ENCODE measurements around the gene SUPT4H1. TPM values are rescaled to one million over a fixed set of nuclear protein-coding genes. Genes with fewer than 3 reads are reported as not detected.

The SUPT4H1 gene
- total and polyA plus RNA-seq, 9 donors, result 64.8 to 107 (median 87.7) TPM

- Histone ChIP-seq H3K4me1 (ENCODE audit: control insufficient read depth, insufficient read depth, low read length) (peaks cover 5% of the 10 kb centered on the region), H3K36me3 (ENCODE audit: control insufficient read depth, insufficient read depth, low read length) (no peaks in the 10 kb centered on the region), H3K27me3 (ENCODE audit: control insufficient read depth, insufficient read depth, low read length) (no peaks in the 10 kb centered on the region), H3K4me3 (ENCODE audit: low read length) (no peak overlapping the region), H3K9me3 (replicated peaks; ENCODE audit: control insufficient read depth, low read depth, low read length) (no peaks in the 10 kb centered on the region), H3K27ac (ENCODE audit: low read length) (no peak overlapping the region)
- DNase-seq, result no peak
- WGBS (ENCODE audit: insufficient coverage), result 33% methylated on average over 3 of the region's 4 CpGs
Observed at GRCh38 chr17:58382108-58382871, 30.3 kb upstream of the SUPT4H1 start.

DNA sequence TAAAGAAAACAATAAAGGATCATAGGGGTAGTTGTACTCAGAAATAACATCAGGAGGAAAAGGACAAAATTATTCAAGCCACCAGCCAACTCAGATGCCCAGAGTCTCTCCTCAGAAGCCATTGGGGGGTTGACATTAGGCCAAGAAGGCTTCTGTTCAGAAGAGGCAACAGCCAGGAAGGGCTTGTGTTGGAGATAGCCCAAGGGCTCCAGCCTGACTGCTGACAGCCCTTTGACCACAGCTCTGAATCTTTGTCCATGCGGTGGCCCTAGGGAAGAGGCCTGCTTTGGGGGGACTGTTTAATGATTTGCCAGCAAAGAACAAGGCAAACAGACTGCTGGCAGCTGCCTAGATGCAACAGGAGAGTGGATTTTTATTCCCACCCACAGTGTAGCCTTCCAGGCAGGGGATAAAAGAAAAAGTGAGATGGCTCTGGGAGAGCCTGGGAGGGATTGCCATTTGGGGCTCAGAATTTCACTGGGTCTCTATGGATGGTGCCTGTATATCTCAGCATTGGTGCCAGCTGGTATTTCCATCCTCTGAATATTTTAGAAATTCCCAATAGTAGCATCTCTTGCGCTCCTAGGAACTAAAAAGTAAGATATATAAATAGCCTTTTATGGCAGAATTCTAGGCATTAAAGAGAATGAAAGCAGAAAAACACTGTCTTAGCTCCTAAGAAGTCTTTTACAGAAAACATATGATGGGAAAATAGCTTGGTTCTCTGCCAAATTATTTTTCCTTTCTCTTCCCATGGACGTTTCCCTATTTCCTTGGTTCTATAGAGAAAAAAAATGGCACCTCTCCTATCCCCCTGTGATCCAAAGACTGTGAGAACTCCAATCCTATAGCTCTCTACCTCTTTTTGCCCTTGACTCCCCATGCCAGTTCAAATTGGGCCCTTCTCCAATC is 29.4 kb upstream of the SUPT4H1 start:
- Histone ChIP-seq H3K4me1 (ENCODE audit: control insufficient read depth, insufficient read depth, low read length) (peaks cover 5% of the 10 kb centered on the region), H3K27ac (ENCODE audit: low read length) (no peak overlapping the region), H3K27me3 (ENCODE audit: control insufficient read depth, insufficient read depth, low read length) (no peaks in the 10 kb centered on the region), H3K4me3 (ENCODE audit: low read length) (no peak overlapping the region), H3K36me3 (ENCODE audit: control insufficient read depth, insufficient read depth, low read length) (no peaks in the 10 kb centered on the region), H3K9me3 (replicated peaks; ENCODE audit: control insufficient read depth, low read depth, low read length) (no peaks in the 10 kb centered on the region)
- DNase-seq, result peak; percentile 32
- WGBS (ENCODE audit: insufficient coverage), result 14% methylated on average over 1 of the region's 3 CpGs

- Histone ChIP-seq H3K9me3 (replicated peaks; ENCODE audit: control insufficient read depth, low read depth, low read length) (no peaks in the 10 kb centered on the region), H3K36me3 (ENCODE audit: control insufficient read depth, insufficient read depth, low read length) (no peaks in the 10 kb centered on the region), H3K27me3 (ENCODE audit: control insufficient read depth, insufficient read depth, low read length) (no peaks in the 10 kb centered on the region), H3K27ac (ENCODE audit: low read length) (no peak overlapping the region), H3K4me3 (ENCODE audit: low read length) (no peak overlapping the region), H3K4me1 (ENCODE audit: control insufficient read depth, insufficient read depth, low read length) (peaks cover 5% of the 10 kb centered on the region)
- DNase-seq, result no peak
- 89% methylated on average over 3 of the region's 5 CpGs for WGBS (ENCODE audit: insufficient coverage)
Observed at GRCh38 chr17:58380207-58381123, 28.5 kb upstream of the SUPT4H1 start.

DNA sequence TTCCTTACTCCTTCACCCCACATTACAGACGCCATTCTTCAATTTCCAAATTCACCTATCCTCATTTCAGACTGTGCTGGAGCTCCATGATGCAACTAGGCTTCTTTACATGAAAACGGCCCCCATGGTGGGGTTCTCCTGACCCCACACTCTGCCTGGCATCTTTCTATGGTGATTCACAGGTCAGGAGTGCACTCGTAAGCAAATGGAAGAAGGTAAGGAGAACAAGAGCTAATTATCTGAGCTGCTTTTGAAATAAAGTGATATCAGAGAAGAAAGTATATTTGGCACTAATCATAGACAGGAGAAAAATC is 27.5 kb upstream of the SUPT4H1 start:
- Histone ChIP-seq H3K36me3 (ENCODE audit: control insufficient read depth, insufficient read depth, low read length) (no peaks in the 10 kb centered on the region), H3K27me3 (ENCODE audit: control insufficient read depth, insufficient read depth, low read length) (no peaks in the 10 kb centered on the region), H3K4me1 (ENCODE audit: control insufficient read depth, insufficient read depth, low read length) (peaks cover 5% of the 10 kb centered on the region), H3K9me3 (replicated peaks; ENCODE audit: control insufficient read depth, low read depth, low read length) (no peaks in the 10 kb centered on the region), H3K27ac (ENCODE audit: low read length) (no peak overlapping the region), H3K4me3 (ENCODE audit: low read length) (no peak overlapping the region)
- 94% methylated on average over 2 of the region's 3 CpGs for WGBS (ENCODE audit: insufficient coverage)
- no peak for DNase-seq

DNA sequence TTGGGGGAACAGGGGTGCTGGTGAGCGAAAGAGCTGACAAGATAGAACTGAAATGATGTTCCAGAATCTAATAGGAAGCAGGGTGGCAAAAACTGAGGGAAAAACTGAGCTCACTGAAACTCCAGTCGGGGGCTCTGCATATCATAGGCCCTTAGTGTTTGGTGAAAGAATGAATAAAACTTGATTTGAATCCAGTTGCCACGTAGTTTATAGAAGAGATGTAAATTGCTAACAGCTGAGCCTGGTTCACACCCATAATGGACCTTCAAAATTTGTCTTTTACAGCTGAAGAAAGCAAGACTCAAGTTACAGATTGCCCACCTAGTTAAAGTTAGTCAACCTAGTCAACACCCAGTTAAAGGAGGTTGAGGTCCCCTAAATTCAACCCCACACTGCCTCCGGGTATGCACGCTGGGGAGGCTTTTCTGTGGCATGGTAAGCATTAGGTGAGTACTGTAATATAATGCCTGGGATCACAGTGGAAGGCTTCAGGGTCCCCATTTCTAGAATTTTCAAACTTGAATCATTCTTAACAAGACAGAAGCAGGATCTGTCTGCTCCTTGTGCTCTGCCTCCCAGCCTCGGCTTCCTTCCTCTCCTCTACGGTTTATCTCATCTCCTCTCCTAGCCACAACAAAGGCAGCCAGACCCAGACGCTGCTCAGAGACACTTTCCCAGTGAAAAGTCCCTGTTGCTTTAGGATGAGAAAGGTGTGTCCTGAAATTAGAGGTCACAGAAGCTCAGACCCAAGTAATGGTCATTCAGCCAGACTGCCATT is 26.9 kb upstream of the SUPT4H1 start:
- DNase-seq, result no peak
- no peaks in the 10 kb centered on the region for H3K36me3 ChIP-seq (ENCODE audit: control insufficient read depth, insufficient read depth, low read length)
- 59% methylated on average over 2 of the region's 8 CpGs for WGBS (ENCODE audit: insufficient coverage)

DNA sequence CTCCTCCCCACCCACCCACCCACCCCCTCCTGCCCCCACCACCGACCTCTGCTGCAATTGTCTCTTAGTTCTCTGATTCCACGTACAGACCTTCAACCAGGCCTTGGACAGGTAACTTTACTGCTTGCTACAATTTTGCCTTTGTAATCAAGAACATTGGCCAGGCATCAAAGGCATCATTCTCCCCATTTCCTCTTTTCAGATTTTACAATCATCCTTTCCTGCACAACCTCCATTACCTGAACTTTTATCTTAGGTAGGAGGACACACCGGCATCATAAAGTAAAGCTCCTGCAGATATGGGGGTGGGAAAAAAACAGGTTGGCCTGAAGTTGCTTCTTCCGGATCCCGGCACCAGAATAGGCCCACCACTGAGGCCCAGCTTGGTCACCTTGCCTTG is 25.7 kb upstream of the SUPT4H1 start:
- Histone ChIP-seq H3K27ac (ENCODE audit: low read length) (no peak overlapping the region), H3K9me3 (replicated peaks; ENCODE audit: control insufficient read depth, low read depth, low read length) (no peaks in the 10 kb centered on the region), H3K4me1 (ENCODE audit: control insufficient read depth, insufficient read depth, low read length) (peaks cover 5% of the 10 kb centered on the region), H3K27me3 (ENCODE audit: control insufficient read depth, insufficient read depth, low read length) (peaks cover 1% of the 10 kb centered on the region), H3K36me3 (ENCODE audit: control insufficient read depth, insufficient read depth, low read length) (no peaks in the 10 kb centered on the region), H3K4me3 (ENCODE audit: low read length) (no peak overlapping the region)
- 100% methylated on average over 2 of the region's 5 CpGs for WGBS (ENCODE audit: insufficient coverage)
- no peak for DNase-seq

More for the DNA sequence above, 26.9 kb upstream of the SUPT4H1 start:
- Histone ChIP-seq H3K4me3 (ENCODE audit: low read length) (no peak overlapping the region), H3K27ac (ENCODE audit: low read length) (no peak overlapping the region), H3K27me3 (ENCODE audit: control insufficient read depth, insufficient read depth, low read length) (no peaks in the 10 kb centered on the region), H3K9me3 (replicated peaks; ENCODE audit: control insufficient read depth, low read depth, low read length) (no peaks in the 10 kb centered on the region), H3K4me1 (ENCODE audit: control insufficient read depth, insufficient read depth, low read length) (peaks cover 5% of the 10 kb centered on the region)

- 70% methylated on average over 2 of the region's 3 CpGs for WGBS (ENCODE audit: insufficient coverage)
- H3K4me3 ChIP-seq (ENCODE audit: low read length), result no peak overlapping the region
- peaks cover 2% of the 10 kb centered on the region for H3K27me3 ChIP-seq (ENCODE audit: control insufficient read depth, insufficient read depth, low read length)
- no peak overlapping the region for H3K27ac ChIP-seq (ENCODE audit: low read length)
- peaks cover 5% of the 10 kb centered on the region for H3K4me1 ChIP-seq (ENCODE audit: control insufficient read depth, insufficient read depth, low read length)
- no peak for DNase-seq
- no peaks in the 10 kb centered on the region for H3K9me3 ChIP-seq (replicated peaks; ENCODE audit: control insufficient read depth, low read depth, low read length)
- H3K36me3 ChIP-seq (ENCODE audit: control insufficient read depth, insufficient read depth, low read length), result no peaks in the 10 kb centered on the region
Observed at GRCh38 chr17:58377093-58377601, 25.1 kb upstream of the SUPT4H1 start.

DNA sequence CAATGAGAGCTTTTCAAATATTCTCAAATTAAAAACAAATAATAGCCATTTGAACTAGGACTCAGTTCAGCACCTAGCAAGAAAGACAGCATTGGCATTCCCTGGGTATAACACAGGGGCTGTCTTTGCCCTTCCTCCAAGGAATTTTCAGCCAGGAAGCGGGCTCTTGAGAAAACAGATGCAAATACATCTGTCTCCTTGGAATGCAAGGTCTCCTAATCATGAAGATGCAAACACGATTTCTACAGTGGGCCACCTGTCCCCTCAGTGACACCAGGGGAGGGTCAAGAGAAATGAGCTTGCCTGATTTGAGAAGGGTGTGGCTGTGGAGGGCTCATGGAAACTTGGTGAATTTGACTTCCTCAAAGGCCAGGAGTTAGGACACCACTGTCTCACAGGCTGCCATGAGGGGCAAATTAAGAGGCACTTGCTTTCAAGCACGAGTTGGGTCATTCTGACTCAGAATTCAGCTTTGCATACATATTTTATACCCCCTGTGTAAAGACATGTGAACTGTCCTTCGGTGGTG is 24.5 kb upstream of the SUPT4H1 start:
- Histone ChIP-seq H3K36me3 (ENCODE audit: control insufficient read depth, insufficient read depth, low read length) (no peaks in the 10 kb centered on the region), H3K27me3 (ENCODE audit: control insufficient read depth, insufficient read depth, low read length) (peaks cover 2% of the 10 kb centered on the region), H3K9me3 (replicated peaks; ENCODE audit: control insufficient read depth, low read depth, low read length) (no peaks in the 10 kb centered on the region), H3K4me1 (ENCODE audit: control insufficient read depth, insufficient read depth, low read length) (peaks cover 2% of the 10 kb centered on the region), H3K4me3 (ENCODE audit: low read length) (no peak overlapping the region), H3K27ac (ENCODE audit: low read length) (no peak overlapping the region)
- WGBS (ENCODE audit: insufficient coverage), result 33% methylated on average over 1 of the region's 4 CpGs
- DNase-seq, result no peak

DNA sequence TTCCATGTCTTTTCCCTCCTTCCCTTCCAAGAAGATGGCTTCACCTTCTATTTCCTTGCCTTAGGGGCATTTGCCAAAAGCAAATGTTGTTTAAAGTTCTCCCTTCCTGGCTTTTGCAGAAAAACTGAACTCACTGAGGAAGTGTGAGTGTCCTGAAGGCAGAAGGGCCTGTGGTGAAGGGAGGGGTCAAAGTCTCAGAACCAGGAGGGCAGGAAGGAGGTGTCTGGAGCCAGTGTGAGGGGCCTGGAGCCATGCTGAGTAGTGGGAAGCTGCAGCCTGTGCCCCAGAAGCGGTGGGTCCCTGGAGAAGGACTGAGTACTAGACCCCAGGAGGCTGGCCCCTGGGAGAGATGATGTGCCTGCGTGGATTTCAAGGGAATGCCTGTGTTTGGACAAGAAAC is 23.8 kb upstream of the SUPT4H1 start:
- H3K9me3 ChIP-seq (replicated peaks; ENCODE audit: control insufficient read depth, low read depth, low read length), result no peaks in the 10 kb centered on the region
- H3K4me3 ChIP-seq (ENCODE audit: low read length), result no peak overlapping the region
- 33% methylated on average over 2 of the region's 2 CpGs for WGBS (ENCODE audit: insufficient coverage)
- H3K27ac ChIP-seq (ENCODE audit: low read length), result no peak overlapping the region
- H3K27me3 ChIP-seq (ENCODE audit: control insufficient read depth, insufficient read depth, low read length), result peaks cover 2% of the 10 kb centered on the region
- H3K36me3 ChIP-seq (ENCODE audit: control insufficient read depth, insufficient read depth, low read length), result no peaks in the 10 kb centered on the region
- no peak for DNase-seq
- H3K4me1 ChIP-seq (ENCODE audit: control insufficient read depth, insufficient read depth, low read length), result no peaks in the 10 kb centered on the region

Measured in muscle of leg (tissue), 11 donors.